ENCODE measurements around the gene SLC7A8. TPM values are rescaled to one million over a fixed set of nuclear protein-coding genes. Genes with fewer than 3 reads are reported as not detected.
"Not testable (repeated sequence)": the region's sequence is repeated elsewhere in the genome, so short reads cannot be mapped to it uniquely, and the experiment has no call there.

SLC7A8 gene
- total RNA-seq: 1.1 and 9.0 TPM in 2 replicates

DNA sequence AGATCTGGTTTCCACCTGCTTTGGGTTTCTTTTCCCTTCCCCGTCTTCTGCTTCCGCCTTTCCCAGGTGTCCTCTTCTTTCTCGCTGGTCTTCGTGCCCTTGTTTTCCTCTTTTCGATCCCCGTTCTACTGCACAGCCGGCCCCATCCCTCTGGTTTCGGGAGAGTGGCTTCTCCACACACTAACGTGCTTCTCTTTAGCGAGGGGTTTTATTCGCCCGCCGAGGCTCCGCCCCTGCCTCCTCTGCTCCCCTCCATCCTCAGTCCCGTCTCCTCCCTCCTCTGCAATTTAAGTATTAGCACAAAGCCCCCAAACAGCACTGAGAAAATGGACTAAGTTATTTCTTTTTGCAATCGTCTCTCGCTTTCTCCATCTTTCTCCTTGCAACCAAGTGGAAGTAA, at the start of gene SLC7A8:
TSS of gene SLC7A8 (minus strand) at position 182 of the 400 bp plus-strand sequence. CDS start 746 bp downstream, outside the sequence.
- H3K36me3 ChIP-seq (ENCODE audit: control insufficient read depth, insufficient read depth, low read length): no peaks in the 10 kb centered on the region
- DNase-seq (ENCODE audit: low read depth) (no peak), FAIRE-seq (no peak)

DNA sequence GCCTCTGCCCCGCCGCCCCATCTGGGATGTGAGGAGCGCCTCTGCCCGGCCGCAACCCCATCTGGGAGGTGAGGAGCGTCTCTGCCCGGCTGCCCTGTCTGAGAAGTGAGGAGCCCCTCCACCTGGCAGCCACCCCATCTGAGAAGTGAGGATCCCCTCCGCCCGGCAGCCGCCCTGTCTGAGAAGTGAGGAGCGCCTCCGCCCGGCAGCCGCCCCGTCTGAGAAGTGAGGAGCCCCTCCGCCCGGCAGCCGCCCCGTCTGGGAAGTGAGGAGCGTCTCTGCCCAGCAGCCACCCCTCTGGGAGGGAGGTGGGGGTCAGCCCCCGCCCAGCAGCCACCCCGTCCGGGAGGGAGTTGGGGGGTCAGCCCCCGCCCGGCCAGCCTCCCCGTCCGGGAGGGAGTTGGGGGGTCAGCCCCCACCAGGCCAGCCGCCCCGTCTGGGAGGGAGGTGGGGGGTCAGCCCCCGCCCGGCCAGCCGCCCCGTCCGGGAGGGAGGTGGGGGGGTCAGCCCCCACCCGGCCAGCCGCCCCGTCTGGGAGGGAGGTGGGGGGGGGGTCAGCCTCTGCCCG, 48.9 kb upstream of the SLC7A8 start:
- not testable (repeated sequence) for DNase-seq (ENCODE audit: low read depth); H3K36me3 ChIP-seq (ENCODE audit: control insufficient read depth, insufficient read depth, low read length); FAIRE-seq; H3K4me3 ChIP-seq (ENCODE audit: low read depth, low read length); H3K27me3 ChIP-seq (ENCODE audit: control insufficient read depth, insufficient read depth, low read length)

More for the DNA sequence above, at the start of gene SLC7A8:
- Histone ChIP-seq H3K27me3 (ENCODE audit: control insufficient read depth, insufficient read depth, low read length) (no peaks in the 10 kb centered on the region), H3K4me3 (ENCODE audit: low read depth, low read length) (peak within 1 kb of the TSS; percentile 43)
- TF ChIP-seq, protein P1, sequence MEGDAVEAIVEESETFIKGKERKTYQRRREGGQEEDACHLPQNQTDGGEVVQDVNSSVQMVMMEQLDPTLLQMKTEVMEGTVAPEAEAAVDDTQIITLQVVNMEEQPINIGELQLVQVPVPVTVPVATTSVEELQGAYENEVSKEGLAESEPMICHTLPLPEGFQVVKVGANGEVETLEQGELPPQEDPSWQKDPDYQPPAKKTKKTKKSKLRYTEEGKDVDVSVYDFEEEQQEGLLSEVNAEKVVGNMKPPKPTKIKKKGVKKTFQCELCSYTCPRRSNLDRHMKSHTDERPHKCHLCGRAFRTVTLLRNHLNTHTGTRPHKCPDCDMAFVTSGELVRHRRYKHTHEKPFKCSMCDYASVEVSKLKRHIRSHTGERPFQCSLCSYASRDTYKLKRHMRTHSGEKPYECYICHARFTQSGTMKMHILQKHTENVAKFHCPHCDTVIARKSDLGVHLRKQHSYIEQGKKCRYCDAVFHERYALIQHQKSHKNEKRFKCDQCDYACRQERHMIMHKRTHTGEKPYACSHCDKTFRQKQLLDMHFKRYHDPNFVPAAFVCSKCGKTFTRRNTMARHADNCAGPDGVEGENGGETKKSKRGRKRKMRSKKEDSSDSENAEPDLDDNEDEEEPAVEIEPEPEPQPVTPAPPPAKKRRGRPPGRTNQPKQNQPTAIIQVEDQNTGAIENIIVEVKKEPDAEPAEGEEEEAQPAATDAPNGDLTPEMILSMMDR (IDR thresholded peaks at IDR 0.05; ENCODE audit: insufficient read depth, low read length, severe bottlenecking): no peak

- DNase-seq (ENCODE audit: low read depth): no peak
- TF ChIP-seq, protein P1 (IDR thresholded peaks at IDR 0.05; ENCODE audit: insufficient read depth, low read length, severe bottlenecking): no peak
- Histone ChIP-seq H3K4me3 (ENCODE audit: low read depth, low read length) (no peak overlapping the region), H3K27me3 (ENCODE audit: control insufficient read depth, insufficient read depth, low read length) (no peaks in the 10 kb centered on the region), H3K36me3 (ENCODE audit: control insufficient read depth, insufficient read depth, low read length) (no peaks in the 10 kb centered on the region)
- FAIRE-seq: no peak
These were observed 45.4 kb upstream of the SLC7A8 start for GRCh38 chr14:23228812-23229211.

DNA sequence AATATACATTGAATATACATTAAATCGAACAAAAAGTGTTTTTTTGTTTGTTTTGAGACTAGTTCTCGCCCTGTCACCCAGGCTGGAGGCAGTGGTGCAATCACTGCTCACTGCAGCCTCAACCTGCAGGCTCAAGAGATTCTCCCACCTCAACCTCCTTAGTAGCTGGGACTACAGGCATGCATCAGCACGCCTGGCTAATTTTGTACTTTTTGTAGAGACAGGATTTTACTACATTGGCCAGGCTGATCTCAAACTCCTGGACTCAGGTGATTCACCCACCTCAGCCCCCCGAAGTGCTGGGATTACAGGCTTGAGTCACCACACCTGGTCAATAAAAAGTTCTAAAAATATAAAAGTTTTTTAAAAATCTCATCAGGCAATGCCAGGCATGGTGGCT, 44.1 kb upstream of the SLC7A8 start:
- TF ChIP-seq, protein P1 (IDR thresholded peaks at IDR 0.05; ENCODE audit: insufficient read depth, low read length, severe bottlenecking): no peak
- FAIRE-seq (no peak), DNase-seq (ENCODE audit: low read depth) (peak; percentile 71)
- Histone ChIP-seq H3K36me3 (ENCODE audit: control insufficient read depth, insufficient read depth, low read length) (no peaks in the 10 kb centered on the region), H3K27me3 (ENCODE audit: control insufficient read depth, insufficient read depth, low read length) (no peaks in the 10 kb centered on the region), H3K4me3 (ENCODE audit: low read depth, low read length) (no peak overlapping the region)

- not testable (repeated sequence) for H3K27me3 ChIP-seq (ENCODE audit: control insufficient read depth, insufficient read depth, low read length); H3K4me3 ChIP-seq (ENCODE audit: low read depth, low read length); DNase-seq (ENCODE audit: low read depth); FAIRE-seq; H3K36me3 ChIP-seq (ENCODE audit: control insufficient read depth, insufficient read depth, low read length)
These were observed 41.5 kb upstream of the SLC7A8 start for GRCh38 chr14:23224958-23225357.

GRCh38 chr14:23219075-23219474, 35.6 kb upstream of the SLC7A8 start:
- TF ChIP-seq, protein P1 (IDR thresholded peaks at IDR 0.05; ENCODE audit: insufficient read depth, low read length, severe bottlenecking): no peak
- FAIRE-seq (no peak), DNase-seq (ENCODE audit: low read depth) (no peak)
- Histone ChIP-seq H3K27me3 (ENCODE audit: control insufficient read depth, insufficient read depth, low read length) (no peaks in the 10 kb centered on the region), H3K4me3 (ENCODE audit: low read depth, low read length) (no peak overlapping the region), H3K36me3 (ENCODE audit: control insufficient read depth, insufficient read depth, low read length) (no peaks in the 10 kb centered on the region)

Measured in bronchial epithelial cell (primary cell).